Measurements from ENCODE around the gene HIKESHI. TPM values are rescaled to one million over a fixed set of nuclear protein-coding genes. Genes with fewer than 3 reads are reported as not detected.

The HIKESHI gene
- total and polyA plus RNA-seq, 2 of the 13 experiments (the other 11 are each of a cell fraction or from before 2014, with no cell fraction given): 67.8 to 74.8 TPM

- peak; percentile 43; the same call in 1 of the 2 replicates for TF ChIP-seq ZBTB33 (CRISPR knock-in tag; IDR thresholded peaks at IDR 0.05)
- no peak for TF ChIP-seq BHLHE40 (IDR thresholded peaks at IDR 0.05; ENCODE audit: low read length)
- TF ChIP-seq KMT2B (CRISPR knock-in tag; IDR thresholded peaks at IDR 0.05): peak; percentile 98
- TF ChIP-seq CCDC6 (CRISPR knock-in tag; IDR thresholded peaks at IDR 0.05): no peak
- peak; percentile 82 for TF ChIP-seq ZNF317 (CRISPR knock-in tag; IDR thresholded peaks at IDR 0.05)
- TF ChIP-seq ZNF407 (CRISPR knock-in tag; IDR thresholded peaks at IDR 0.05; ENCODE audit: not compliant biosample characterization): peak; percentile 82
- no peak for TF ChIP-seq RARG (CRISPR knock-in tag; IDR thresholded peaks at IDR 0.05; ENCODE audit: low read depth)
- no peak for TF ChIP-seq ZNF564 (CRISPR knock-in tag; IDR thresholded peaks at IDR 0.05)
- TF ChIP-seq ZNF547 (CRISPR knock-in tag; IDR thresholded peaks at IDR 0.05): peak; percentile 84
- TF ChIP-seq RAD21 (CRISPR knock-in tag; IDR thresholded peaks at IDR 0.05): no peak
- no peak for TF ChIP-seq ZNF382 (CRISPR knock-in tag; IDR thresholded peaks at IDR 0.05; ENCODE audit: borderline replicate concordance)
- TF ChIP-seq ZMAT5 (CRISPR knock-in tag; IDR thresholded peaks at IDR 0.05; ENCODE audit: borderline replicate concordance, low read depth): no peak
- TF ChIP-seq CEBPB (IDR thresholded peaks at IDR 0.05; ENCODE audit: borderline replicate concordance, low read depth, low read length): no peak
- peak; percentile 59; the same call in 1 of the 2 replicates for TF ChIP-seq GATAD2A (CRISPR knock-in tag; IDR thresholded peaks at IDR 0.05)
- no peak for TF ChIP-seq ZNF749 (CRISPR knock-in tag; IDR thresholded peaks at IDR 0.05; ENCODE audit: borderline replicate concordance)
- TF ChIP-seq REXO4 (CRISPR knock-in tag; IDR thresholded peaks at IDR 0.05; ENCODE audit: borderline replicate concordance): no peak
- TF ChIP-seq SRSF1 (optimal IDR thresholded peaks at IDR 0.05; ENCODE audit: low read depth, low read length): no peak
- no peak for TF ChIP-seq ZNF562 (CRISPR knock-in tag; IDR thresholded peaks at IDR 0.05; ENCODE audit: borderline replicate concordance)
These were observed at the start of gene HIKESHI (continued) for GRCh38 chr11:86302092-86302793.

Measured in HepG2 (cell line).